Measurements from ENCODE around the gene MYO5B. TPM values are rescaled to one million over a fixed set of nuclear protein-coding genes. Genes with fewer than 3 reads are reported as not detected.

Gene MYO5B
- total RNA-seq, 1 experiment from 2014 or later, result 32.1 TPM

DNA sequence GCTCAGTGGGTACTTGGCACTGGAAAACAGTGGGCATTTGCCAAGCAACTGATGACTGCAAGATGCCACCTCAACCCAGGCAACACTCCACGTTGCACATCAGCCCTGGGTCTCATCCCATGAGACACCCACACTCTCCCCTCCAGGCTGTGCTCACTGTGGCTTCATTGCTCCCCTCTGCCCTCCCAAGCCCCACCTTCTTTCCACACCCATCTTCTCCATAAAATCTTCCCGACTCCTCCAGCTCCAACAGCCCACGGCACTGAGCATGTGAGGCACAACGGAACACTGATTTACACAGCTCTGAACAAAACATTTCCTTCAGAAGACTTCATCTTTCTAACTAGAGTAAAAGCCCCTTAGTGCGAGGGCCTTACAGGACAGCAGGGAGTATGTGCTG is 263.8 kb downstream of the MYO5B start:
- no TSS peak for BruUV-seq (replicated peaks)
- no peak overlapping the region for H2AFZ ChIP-seq (ENCODE audit: low read depth, low read length, poor library complexity, severe bottlenecking)
- ChIA-PET CTCF (no interaction called here), RAD21 (ENCODE audit: low non-redundant PET in 1 of 2, low total read pairs in 2 of 2, uncharacterized antibody in 2 of 2, unreplicated experiment in 2 of 2) (no interaction called here), POLR2A (no interaction called here)
- DNase-seq (ENCODE audit: low read depth, low spot score) (no peak), ATAC-seq (no peak)
- no peak overlapping the region for H3K27ac ChIP-seq (ENCODE audit: low read depth, low read length)
- no peaks in the 10 kb centered on the region for H3K4me1 ChIP-seq (ENCODE audit: control insufficient read depth in 1 of 2, insufficient read depth in 2 of 2, low read length in 2 of 2)
- no peaks in the 10 kb centered on the region for H3K9me3 ChIP-seq (ENCODE audit: control insufficient read depth in 1 of 2, insufficient read depth in 1 of 2, low read depth in 1 of 2, low read length in 2 of 2)
- no peaks in the 10 kb centered on the region for H3K27me3 ChIP-seq (ENCODE audit: insufficient read depth, low read length)
- intact Hi-C loops (cut with micrococcal nuclease), result no loop called here
- no peak overlapping the region for H3K4me3 ChIP-seq (replicated peaks in 1 of 2; ENCODE audit: low read depth in 1 of 2, low read length in 2 of 2)
- H3K36me3 ChIP-seq (ENCODE audit: control insufficient read depth in 1 of 2, insufficient read depth in 2 of 2, low read length in 2 of 2), result no peaks in the 10 kb centered on the region
- H3K79me2 ChIP-seq (ENCODE audit: insufficient read depth, low read length), result no peaks in the 10 kb centered on the region
- no peak overlapping the region for H3K9ac ChIP-seq (ENCODE audit: low read length)
- H3K9me2 ChIP-seq (ENCODE audit: insufficient read depth), result no peaks in the 10 kb centered on the region
- H3K4me2 ChIP-seq (ENCODE audit: low read length), result no peak overlapping the region
- TF ChIP-seq, protein P1, sequence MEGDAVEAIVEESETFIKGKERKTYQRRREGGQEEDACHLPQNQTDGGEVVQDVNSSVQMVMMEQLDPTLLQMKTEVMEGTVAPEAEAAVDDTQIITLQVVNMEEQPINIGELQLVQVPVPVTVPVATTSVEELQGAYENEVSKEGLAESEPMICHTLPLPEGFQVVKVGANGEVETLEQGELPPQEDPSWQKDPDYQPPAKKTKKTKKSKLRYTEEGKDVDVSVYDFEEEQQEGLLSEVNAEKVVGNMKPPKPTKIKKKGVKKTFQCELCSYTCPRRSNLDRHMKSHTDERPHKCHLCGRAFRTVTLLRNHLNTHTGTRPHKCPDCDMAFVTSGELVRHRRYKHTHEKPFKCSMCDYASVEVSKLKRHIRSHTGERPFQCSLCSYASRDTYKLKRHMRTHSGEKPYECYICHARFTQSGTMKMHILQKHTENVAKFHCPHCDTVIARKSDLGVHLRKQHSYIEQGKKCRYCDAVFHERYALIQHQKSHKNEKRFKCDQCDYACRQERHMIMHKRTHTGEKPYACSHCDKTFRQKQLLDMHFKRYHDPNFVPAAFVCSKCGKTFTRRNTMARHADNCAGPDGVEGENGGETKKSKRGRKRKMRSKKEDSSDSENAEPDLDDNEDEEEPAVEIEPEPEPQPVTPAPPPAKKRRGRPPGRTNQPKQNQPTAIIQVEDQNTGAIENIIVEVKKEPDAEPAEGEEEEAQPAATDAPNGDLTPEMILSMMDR (IDR thresholded peaks at IDR 0.05 in 2 of 3, conservative IDR thresholded peaks at IDR 0.05 in 1 of 3; ENCODE audit: borderline replicate concordance in 1 of 3, insufficient read depth in 1 of 3, low read depth in 2 of 3, low read length in 2 of 3), result no peak
- TF ChIP-seq, protein P2, sequence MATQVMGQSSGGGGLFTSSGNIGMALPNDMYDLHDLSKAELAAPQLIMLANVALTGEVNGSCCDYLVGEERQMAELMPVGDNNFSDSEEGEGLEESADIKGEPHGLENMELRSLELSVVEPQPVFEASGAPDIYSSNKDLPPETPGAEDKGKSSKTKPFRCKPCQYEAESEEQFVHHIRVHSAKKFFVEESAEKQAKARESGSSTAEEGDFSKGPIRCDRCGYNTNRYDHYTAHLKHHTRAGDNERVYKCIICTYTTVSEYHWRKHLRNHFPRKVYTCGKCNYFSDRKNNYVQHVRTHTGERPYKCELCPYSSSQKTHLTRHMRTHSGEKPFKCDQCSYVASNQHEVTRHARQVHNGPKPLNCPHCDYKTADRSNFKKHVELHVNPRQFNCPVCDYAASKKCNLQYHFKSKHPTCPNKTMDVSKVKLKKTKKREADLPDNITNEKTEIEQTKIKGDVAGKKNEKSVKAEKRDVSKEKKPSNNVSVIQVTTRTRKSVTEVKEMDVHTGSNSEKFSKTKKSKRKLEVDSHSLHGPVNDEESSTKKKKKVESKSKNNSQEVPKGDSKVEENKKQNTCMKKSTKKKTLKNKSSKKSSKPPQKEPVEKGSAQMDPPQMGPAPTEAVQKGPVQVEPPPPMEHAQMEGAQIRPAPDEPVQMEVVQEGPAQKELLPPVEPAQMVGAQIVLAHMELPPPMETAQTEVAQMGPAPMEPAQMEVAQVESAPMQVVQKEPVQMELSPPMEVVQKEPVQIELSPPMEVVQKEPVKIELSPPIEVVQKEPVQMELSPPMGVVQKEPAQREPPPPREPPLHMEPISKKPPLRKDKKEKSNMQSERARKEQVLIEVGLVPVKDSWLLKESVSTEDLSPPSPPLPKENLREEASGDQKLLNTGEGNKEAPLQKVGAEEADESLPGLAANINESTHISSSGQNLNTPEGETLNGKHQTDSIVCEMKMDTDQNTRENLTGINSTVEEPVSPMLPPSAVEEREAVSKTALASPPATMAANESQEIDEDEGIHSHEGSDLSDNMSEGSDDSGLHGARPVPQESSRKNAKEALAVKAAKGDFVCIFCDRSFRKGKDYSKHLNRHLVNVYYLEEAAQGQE (IDR thresholded peaks at IDR 0.05; ENCODE audit: low read depth), result no peak
- TF ChIP-seq, protein P3, sequence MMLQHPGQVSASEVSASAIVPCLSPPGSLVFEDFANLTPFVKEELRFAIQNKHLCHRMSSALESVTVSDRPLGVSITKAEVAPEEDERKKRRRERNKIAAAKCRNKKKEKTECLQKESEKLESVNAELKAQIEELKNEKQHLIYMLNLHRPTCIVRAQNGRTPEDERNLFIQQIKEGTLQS (IDR thresholded peaks at IDR 0.05), result no peak
- TF ChIP-seq, protein P4, sequence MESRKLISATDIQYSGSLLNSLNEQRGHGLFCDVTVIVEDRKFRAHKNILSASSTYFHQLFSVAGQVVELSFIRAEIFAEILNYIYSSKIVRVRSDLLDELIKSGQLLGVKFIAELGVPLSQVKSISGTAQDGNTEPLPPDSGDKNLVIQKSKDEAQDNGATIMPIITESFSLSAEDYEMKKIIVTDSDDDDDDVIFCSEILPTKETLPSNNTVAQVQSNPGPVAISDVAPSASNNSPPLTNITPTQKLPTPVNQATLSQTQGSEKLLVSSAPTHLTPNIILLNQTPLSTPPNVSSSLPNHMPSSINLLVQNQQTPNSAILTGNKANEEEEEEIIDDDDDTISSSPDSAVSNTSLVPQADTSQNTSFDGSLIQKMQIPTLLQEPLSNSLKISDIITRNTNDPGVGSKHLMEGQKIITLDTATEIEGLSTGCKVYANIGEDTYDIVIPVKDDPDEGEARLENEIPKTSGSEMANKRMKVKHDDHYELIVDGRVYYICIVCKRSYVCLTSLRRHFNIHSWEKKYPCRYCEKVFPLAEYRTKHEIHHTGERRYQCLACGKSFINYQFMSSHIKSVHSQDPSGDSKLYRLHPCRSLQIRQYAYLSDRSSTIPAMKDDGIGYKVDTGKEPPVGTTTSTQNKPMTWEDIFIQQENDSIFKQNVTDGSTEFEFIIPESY (IDR thresholded peaks at IDR 0.05; ENCODE audit: extremely low read depth, insufficient replicate concordance, low read length), result no peak
- TF ChIP-seq POLR2A (IDR thresholded peaks at IDR 0.05; ENCODE audit: borderline replicate concordance, extremely low read depth, insufficient read depth, insufficient read length) (no peak), ZNF274 (IDR thresholded peaks at IDR 0.05; ENCODE audit: low read depth, low read length) (no peak), ZFX (IDR thresholded peaks at IDR 0.05) (no peak), SIN3A (IDR thresholded peaks at IDR 0.05; ENCODE audit: low read depth) (no peak), CBX3 (IDR thresholded peaks at IDR 0.05; ENCODE audit: low read depth) (no peak), SRF (IDR thresholded peaks at IDR 0.05; ENCODE audit: low read depth) (no peak), FOSL1 (IDR thresholded peaks at IDR 0.05; ENCODE audit: low read depth) (no peak), SP1 (IDR thresholded peaks at IDR 0.05; ENCODE audit: low read depth) (no peak)
- TF ChIP-seq, protein P5, sequence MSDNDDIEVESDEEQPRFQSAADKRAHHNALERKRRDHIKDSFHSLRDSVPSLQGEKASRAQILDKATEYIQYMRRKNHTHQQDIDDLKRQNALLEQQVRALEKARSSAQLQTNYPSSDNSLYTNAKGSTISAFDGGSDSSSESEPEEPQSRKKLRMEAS (IDR thresholded peaks at IDR 0.05), result no peak
- no peaks in the 10 kb centered on the region for H4K20me1 ChIP-seq (ENCODE audit: insufficient read depth)
